ENCODE data around the gene ARMC2. TPM values are rescaled to one million over a fixed set of nuclear protein-coding genes. Genes with fewer than 3 reads are reported as not detected.

The ARMC2 gene
- total RNA-seq, 1 donor from 2014 or later, result 8.3 TPM

- DNase-seq (ENCODE audit: low spot score), result no peak
- TF ChIP-seq CTCF (IDR thresholded peaks at IDR 0.05), result no peak
- Mint-ChIP-seq H3K27ac (ENCODE audit: unreplicated experiment) (no peak overlapping the region), H3K4me1 (ENCODE audit: low read depth) (peaks cover 21% of the 10 kb centered on the region), H3K4me3 (ENCODE audit: unreplicated experiment) (no peak overlapping the region), H3K36me3 (ENCODE audit: low read depth) (no peaks in the 10 kb centered on the region), H3K27me3 (ENCODE audit: low read depth) (no peaks in the 10 kb centered on the region), H3K9me3 (ENCODE audit: low read depth) (no peaks in the 10 kb centered on the region)
Observed at GRCh38 chr6:108951351-108951953, 103.2 kb downstream of the ARMC2 start.

DNA sequence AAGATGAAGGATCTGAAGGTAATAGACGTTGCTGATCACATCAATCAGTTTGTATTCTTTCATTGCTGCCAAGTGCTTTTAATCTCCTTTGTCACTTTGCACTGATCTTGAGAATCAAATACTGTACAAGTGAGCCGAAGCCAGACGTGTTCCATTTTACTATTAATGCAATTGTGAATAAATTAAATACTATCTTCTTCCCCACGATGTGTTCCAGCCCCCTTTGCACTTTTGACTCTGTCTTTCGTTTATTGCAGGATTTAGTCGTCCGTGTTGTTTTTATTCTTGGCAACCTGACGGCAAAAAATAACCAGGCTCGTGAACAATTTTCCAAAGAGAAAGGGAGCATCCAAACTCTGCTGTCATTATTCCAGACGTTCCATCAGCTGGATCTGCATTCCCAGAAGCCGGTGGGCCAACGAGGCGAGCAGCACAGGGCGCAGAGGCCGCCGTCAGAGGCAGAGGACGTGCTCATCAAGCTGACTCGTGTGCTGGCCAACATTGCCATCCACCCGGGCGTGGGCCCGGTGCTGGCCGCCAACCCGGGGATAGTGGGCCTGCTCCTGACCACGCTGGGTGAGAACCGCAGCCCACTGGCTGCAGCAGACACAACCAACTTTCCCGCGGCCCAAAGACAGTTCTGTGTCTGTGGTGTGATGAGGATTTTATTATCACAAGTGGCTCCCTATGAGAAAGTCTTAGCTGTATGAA, 104.7 kb downstream of the ARMC2 start:
- DNase-seq (ENCODE audit: low spot score), result no peak
- Mint-ChIP-seq H3K9me3 (ENCODE audit: low read depth) (no peaks in the 10 kb centered on the region), H3K27ac (ENCODE audit: unreplicated experiment) (no peak overlapping the region), H3K4me3 (ENCODE audit: unreplicated experiment) (no peak overlapping the region), H3K27me3 (ENCODE audit: low read depth) (no peaks in the 10 kb centered on the region), H3K4me1 (ENCODE audit: low read depth) (peaks cover 7% of the 10 kb centered on the region), H3K36me3 (ENCODE audit: low read depth) (no peaks in the 10 kb centered on the region)
- TF ChIP-seq CTCF (IDR thresholded peaks at IDR 0.05), result no peak

- Mint-ChIP-seq H3K9me3 (ENCODE audit: low read depth) (no peaks in the 10 kb centered on the region), H3K27ac (ENCODE audit: unreplicated experiment) (no peak overlapping the region), H3K27me3 (ENCODE audit: low read depth) (no peaks in the 10 kb centered on the region), H3K4me1 (ENCODE audit: low read depth) (no peaks in the 10 kb centered on the region), H3K36me3 (ENCODE audit: low read depth) (no peaks in the 10 kb centered on the region), H3K4me3 (ENCODE audit: unreplicated experiment) (no peak overlapping the region)
- no peak for TF ChIP-seq CTCF (IDR thresholded peaks at IDR 0.05)
- DNase-seq (ENCODE audit: low spot score), result no peak
Observed at GRCh38 chr6:108953681-108954080, 105.5 kb downstream of the ARMC2 start.

GRCh38 chr6:108955329-108955949, 107.2 kb downstream of the ARMC2 start:
- Mint-ChIP-seq H3K4me3 (ENCODE audit: unreplicated experiment) (no peak overlapping the region), H3K27ac (ENCODE audit: unreplicated experiment) (no peak overlapping the region), H3K36me3 (ENCODE audit: low read depth) (no peaks in the 10 kb centered on the region), H3K9me3 (ENCODE audit: low read depth) (no peaks in the 10 kb centered on the region), H3K4me1 (ENCODE audit: low read depth) (no peaks in the 10 kb centered on the region), H3K27me3 (ENCODE audit: low read depth) (no peaks in the 10 kb centered on the region)
- DNase-seq (ENCODE audit: low spot score), result no peak
- no peak for TF ChIP-seq CTCF (IDR thresholded peaks at IDR 0.05)

- Mint-ChIP-seq H3K4me3 (ENCODE audit: unreplicated experiment) (no peak overlapping the region), H3K36me3 (ENCODE audit: low read depth) (no peaks in the 10 kb centered on the region), H3K9me3 (ENCODE audit: low read depth) (no peaks in the 10 kb centered on the region), H3K27ac (ENCODE audit: unreplicated experiment) (no peak overlapping the region), H3K4me1 (ENCODE audit: low read depth) (no peaks in the 10 kb centered on the region), H3K27me3 (ENCODE audit: low read depth) (no peaks in the 10 kb centered on the region)
- no peak for TF ChIP-seq CTCF (IDR thresholded peaks at IDR 0.05)
- DNase-seq (ENCODE audit: low spot score), result no peak
Observed at GRCh38 chr6:108957221-108957620, 109.0 kb downstream of the ARMC2 start.
